HEK293T (cell line): Measurements from ENCODE around the gene OR9A2.

Experiments used
- CTCF ChIA-PET: fragments of 350-600 bp; formaldehyde crosslinking; extraction: SDS; loops from one replicate; lab custom pipeline; 2021; ENCODE audit warnings: antibody characterized with exemption, inconsistent platforms; lab: Yijun Ruan, JAX
- POLR2A ChIA-PET: fragments of 350-600 bp; formaldehyde crosslinking; extraction: SDS; loops from one replicate; lab custom pipeline; 2020; ENCODE audit warnings: antibody characterized with exemption, inconsistent platforms; lab: Yijun Ruan, JAX
- DNase-seq: peaks from one replicate; pipeline ENCODE4 v3.0.0; 2012; ENCODE audit warnings: mixed read lengths; ENCODE audit errors: extremely low spot score
- ARNT ChIP-seq: fragments of 450-650 bp; IDR thresholded peaks from 2 replicates; pipeline ENCODE4 v1.6.1; 2017; ENCODE audit warnings: mild to moderate bottlenecking
- BHLHE40 ChIP-seq: fragments of 450-650 bp; IDR thresholded peaks from 2 replicates; pipeline ENCODE4 v1.6.1; 2016; ENCODE audit warnings: mild to moderate bottlenecking, moderate library complexity, borderline replicate concordance
- CTBP1 ChIP-seq: fragments of 450-650 bp; IDR thresholded peaks from 2 replicates; pipeline ENCODE4 v1.6.1; 2016; ENCODE audit warnings: borderline replicate concordance
- ELF4 ChIP-seq: fragments of 450-650 bp; IDR thresholded peaks from 2 replicates; pipeline ENCODE4 v1.6.1; 2017; ENCODE audit warnings: antibody characterized with exemption
- FOXA1 ChIP-seq: fragments of 450-650 bp; IDR thresholded peaks from 2 replicates; pipeline ENCODE4 v1.6.1; 2016; ENCODE audit warnings: mild to moderate bottlenecking
- FOXK2 ChIP-seq: fragments of 450-650 bp; IDR thresholded peaks from 2 replicates; pipeline ENCODE4 v1.6.1; 2016; ENCODE audit warnings: mild to moderate bottlenecking
- FOXM1 ChIP-seq: fragments of 450-650 bp; IDR thresholded peaks from 2 replicates; pipeline ENCODE4 v1.6.1; 2017; ENCODE audit warnings: mild to moderate bottlenecking, borderline replicate concordance
- HDGF ChIP-seq: fragments of 450-650 bp; IDR thresholded peaks from 2 replicates; pipeline ENCODE4 v1.6.1; 2017; ENCODE audit warnings: antibody characterized with exemption, borderline replicate concordance
- L3MBTL2 ChIP-seq: fragments of 450-650 bp; conservative IDR thresholded peaks from 2 replicates; pipeline ENCODE4 v1.6.1; 2016; ENCODE audit warnings: mild to moderate bottlenecking
- LEF1 ChIP-seq: fragments of 450-650 bp; IDR thresholded peaks from 2 replicates; pipeline ENCODE4 v1.6.1; 2017; ENCODE audit warnings: mild to moderate bottlenecking, borderline replicate concordance
- NFRKB ChIP-seq: fragments of 450-650 bp; IDR thresholded peaks from 2 replicates; pipeline ENCODE4 v1.6.1; 2016; ENCODE audit warnings: mild to moderate bottlenecking, moderate library complexity
- PKNOX1 ChIP-seq: fragments of 450-650 bp; IDR thresholded peaks from 2 replicates; pipeline ENCODE4 v1.6.1; 2016
- SP1 ChIP-seq: fragments of 450-650 bp; IDR thresholded peaks from 2 replicates; pipeline ENCODE4 v1.6.1; 2017
- SUZ12 ChIP-seq: fragments of 450-650 bp; IDR thresholded peaks from 2 replicates; pipeline ENCODE4 v1.6.1; 2016; ENCODE audit warnings: mild to moderate bottlenecking
- TARDBP ChIP-seq: fragments of 450-650 bp; IDR thresholded peaks from 2 replicates; pipeline ENCODE4 v1.6.1; 2016
- ZNF384 ChIP-seq: fragments of 450-650 bp; IDR thresholded peaks from 2 replicates; pipeline ENCODE4 v1.6.1; 2016

The OR9A2 gene

DNA sequence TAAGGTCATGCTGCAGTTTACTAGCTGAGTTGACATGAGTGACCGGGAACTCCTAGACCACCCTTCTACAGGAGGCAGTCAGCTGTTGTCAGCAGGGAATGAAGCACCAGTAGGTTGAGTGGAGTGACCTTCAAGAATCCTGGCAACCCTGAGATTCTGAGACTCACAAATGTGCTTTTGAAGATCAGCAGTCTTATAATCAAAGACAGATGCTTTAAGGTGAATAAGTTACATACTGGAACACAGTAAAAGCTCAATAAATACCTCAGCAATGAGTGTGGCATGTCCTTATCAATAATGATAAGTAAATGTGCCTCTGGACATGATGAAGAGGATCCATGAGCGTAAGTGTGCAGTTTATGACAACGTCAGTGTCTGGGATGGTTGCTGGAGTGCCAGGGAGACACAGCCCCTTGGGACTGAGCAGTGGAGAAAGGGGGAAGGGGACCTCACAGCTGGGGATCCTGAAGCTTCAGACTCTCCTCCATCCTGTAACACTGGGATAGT, 13.3 kb upstream of the OR9A2 start:
- POLR2A ChIA-PET = no interaction called here
- CTCF ChIA-PET = no interaction called here
- no peak for DNase-seq
- TF ChIP-seq SP1 = no peak
- no peak for TF ChIP-seq NFRKB
- TF ChIP-seq FOXA1 = no peak
- TF ChIP-seq LEF1 = no peak
- no peak for TF ChIP-seq BHLHE40
- TF ChIP-seq CTBP1 = no peak
- no peak for TF ChIP-seq SUZ12
- TF ChIP-seq FOXM1 = no peak
- no peak for TF ChIP-seq ARNT
- no peak for TF ChIP-seq PKNOX1
- no peak for TF ChIP-seq FOXK2

DNA sequence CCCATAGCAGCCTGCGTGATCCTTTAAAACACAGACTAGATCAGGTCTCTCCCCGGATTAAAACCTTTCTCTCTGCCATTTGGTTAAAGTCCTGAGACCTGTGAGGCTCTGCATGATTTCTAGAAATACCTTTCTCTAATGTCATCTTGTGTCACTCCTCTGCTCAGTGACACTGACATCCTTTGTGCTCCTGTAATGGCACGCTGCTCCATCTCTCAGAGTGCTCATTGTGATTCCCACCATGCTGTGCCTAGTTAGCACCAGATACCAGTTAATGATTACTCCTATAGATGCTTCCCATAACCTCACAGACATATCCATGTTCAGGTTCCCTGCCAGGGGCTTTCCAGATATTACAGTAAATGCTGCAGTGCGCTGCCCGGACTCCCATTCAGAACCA, 11.7 kb upstream of the OR9A2 start:
- ChIA-PET POLR2A (no interaction called here), CTCF (interaction anchor here (0.6 kb wide), 1 partner anchor 176 kb away, joined by 4 read pairs; no protein-coding TSS in a partner anchor)
- no peak for DNase-seq
- TF ChIP-seq ZNF384 (no peak), BHLHE40 (no peak), LEF1 (no peak), ARNT (no peak), HDGF (no peak), NFRKB (no peak), TARDBP (no peak), SP1 (no peak), ELF4 (no peak), CTBP1 (no peak)

DNA sequence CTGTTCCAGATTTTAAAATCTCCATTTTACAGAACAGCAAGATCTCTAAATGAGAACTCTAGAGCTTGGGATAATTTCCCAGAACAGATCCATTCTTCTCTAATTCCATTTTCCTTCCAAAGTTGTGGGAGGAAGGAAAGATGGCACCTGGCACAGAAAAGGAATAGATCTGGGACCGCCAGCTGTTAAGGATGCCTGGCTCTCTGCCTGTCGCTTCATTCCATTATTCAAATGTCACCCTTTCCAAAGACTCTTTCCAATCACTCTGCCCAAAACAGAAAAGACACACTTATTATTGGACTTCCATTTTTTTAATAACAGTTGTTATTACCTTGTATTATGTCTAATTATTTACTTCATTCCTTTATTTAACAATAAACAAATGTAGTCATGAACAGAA, 751 bp upstream of the OR9A2 start:
- TF ChIP-seq NFRKB (no peak), SP1 (no peak), LEF1 (no peak), ELF4 (no peak), FOXM1 (no peak), PKNOX1 (no peak), L3MBTL2 (no peak), TARDBP (no peak), CTBP1 (no peak), BHLHE40 (no peak), FOXK2 (no peak)
- ChIA-PET CTCF (no interaction called here), POLR2A (no interaction called here)
- DNase-seq = no peak

- POLR2A ChIA-PET = no interaction called here
- CTCF ChIA-PET = interaction anchor here (1.0 kb wide), 1 partner anchor 22 kb away, joined by 4 read pairs; no protein-coding TSS in a partner anchor
- no peak for DNase-seq
- TF ChIP-seq TARDBP = no peak
- TF ChIP-seq BHLHE40 = no peak
- no peak for TF ChIP-seq SP1
- no peak for TF ChIP-seq FOXA1
- no peak for TF ChIP-seq L3MBTL2
- TF ChIP-seq ELF4 = no peak
- no peak for TF ChIP-seq PKNOX1
- TF ChIP-seq ZNF384 = no peak
- TF ChIP-seq NFRKB = no peak
- TF ChIP-seq LEF1 = no peak
- TF ChIP-seq SUZ12 = no peak
- TF ChIP-seq FOXK2 = no peak
- no peak for TF ChIP-seq HDGF
- no peak for TF ChIP-seq FOXM1
- TF ChIP-seq CTBP1 = no peak
- TF ChIP-seq ARNT = no peak
Measured at GRCh38 chr7:143025371-143025770, 1.6 kb downstream of the OR9A2 start.

GRCh38 chr7:143023047-143023446, 3.9 kb downstream of the OR9A2 start:
- POLR2A ChIA-PET = no interaction called here
- CTCF ChIA-PET = no interaction called here
- no peak for TF ChIP-seq SP1
- TF ChIP-seq ARNT = no peak
- TF ChIP-seq L3MBTL2 = no peak
- TF ChIP-seq FOXA1 = no peak
- TF ChIP-seq PKNOX1 = no peak
- no peak for TF ChIP-seq LEF1
- TF ChIP-seq CTBP1 = no peak
- TF ChIP-seq NFRKB = no peak
- no peak for DNase-seq

- DNase-seq = no peak
- TF ChIP-seq FOXA1 (no peak), TARDBP (no peak), PKNOX1 (no peak), NFRKB (no peak), ELF4 (no peak), L3MBTL2 (no peak), FOXM1 (no peak), LEF1 (no peak), HDGF (no peak), ARNT (no peak), SUZ12 (no peak), ZNF384 (no peak), BHLHE40 (no peak), FOXK2 (no peak)
- ChIA-PET CTCF (no interaction called here), POLR2A (no interaction called here)
Measured at GRCh38 chr7:143018931-143019330, 8.0 kb downstream of the OR9A2 start.
